Panc1 (cell line): ENCODE data around the gene KRTAP20-1. TPM values are rescaled to one million over a fixed set of nuclear protein-coding genes. Genes with fewer than 3 reads are reported as not detected.

ENCODE experiments used
- ATAC-seq: fragments of 200-7000 bp; cut with Tn5 transposase; 2 replicates; pipeline ENCODE4 v1.9.1; 2020; ENCODE audit warnings: mild to moderate bottlenecking, moderate library complexity
- BruUV-seq: library from RNA; stranded (reverse); fragments of 400-500 nt; replicated peaks from 2 replicates; lab custom pipeline; 2021; lab: Mats Ljungman, UMichigan
- CTCF ChIA-PET: fragments of 300-600 bp; sonication (Branson Sonifier 250); formaldehyde crosslinking; loops from one replicate; lab custom pipeline; 2022; ENCODE audit warnings: antibody characterized with exemption; lab: Charles Lee
- POLR2A ChIA-PET: fragments of 300-600 bp; sonication (Branson Sonifier 250); formaldehyde crosslinking; loops from one replicate; lab custom pipeline; 2022; ENCODE audit warnings: antibody characterized with exemption; lab: Charles Lee
- DNase-seq: peaks from one replicate; pipeline ENCODE4 v3.0.0-alpha.2; 2010; ENCODE audit warnings: low read depth, low spot score
- H3K27ac ChIP-seq: 2 replicates; pipeline ENCODE4 v1.5.1; 2011; ENCODE audit warnings: mild to moderate bottlenecking, low read length, inconsistent platforms
- H3K27me3 ChIP-seq: fragments of 200-500 bp; sonication (Bioruptor generic); 2 replicates; pipeline ENCODE4 v1.6.0; 2014; ENCODE audit warnings: low read length, inconsistent platforms; ENCODE audit not compliant: control insufficient read depth, insufficient read depth
- H3K36me3 ChIP-seq: fragments of 200-500 bp; sonication (Bioruptor generic); 2 replicates; pipeline ENCODE4 v1.5.1; 2014; ENCODE audit warnings: inconsistent platforms, mild to moderate bottlenecking, low read length, moderate library complexity; ENCODE audit not compliant: control insufficient read depth, insufficient read depth
- H3K4me1 ChIP-seq: 2 replicates; pipeline ENCODE4 v1.5.1; 2011; ENCODE audit warnings: inconsistent platforms, mild to moderate bottlenecking, low read length, moderate library complexity; ENCODE audit not compliant: control insufficient read depth, insufficient read depth
- H3K4me3 ChIP-seq, 2 experiments: 2 replicates each; pipeline ENCODE4 v1.5.1; 2011 to 2012; ENCODE audit warnings: low read depth in 2 of 2, low read length in 2 of 2, mild to moderate bottlenecking in 2 of 2, inconsistent platforms in 1 of 2, moderate library complexity in 1 of 2
- H3K9me3 ChIP-seq: fragments of 200-500 bp; sonication (Bioruptor generic); 2 replicates; pipeline ENCODE4 v1.5.1; 2014; ENCODE audit warnings: low read depth, mild to moderate bottlenecking, inconsistent platforms, low read length, moderate library complexity; ENCODE audit not compliant: control insufficient read depth, insufficient read depth
- POLR2AphosphoS5 ChIP-seq: IDR thresholded peaks from 2 replicates; pipeline ENCODE4 v1.6.1; 2012; ENCODE audit warnings: mild to moderate bottlenecking, low read depth, low read length, moderate library complexity
- SIN3A ChIP-seq: IDR thresholded peaks from 2 replicates; pipeline ENCODE4 v1.6.1; 2012; ENCODE audit warnings: low read depth, mild to moderate bottlenecking, low read length, moderate library complexity, borderline replicate concordance; ENCODE audit not compliant: insufficient read depth
- TCF7L2 ChIP-seq: IDR thresholded peaks from 2 replicates; pipeline ENCODE4 v1.6.1; 2011; ENCODE audit warnings: mild to moderate bottlenecking, low read depth, low read length, inconsistent platforms
- in situ Hi-C: cut with HindIII; loops from 2 replicates; pipeline ENCODE4 v1.10.0; 2016; ENCODE audit warnings: low sequenced_read_pairs, low pct_unique_long_range_greater_than_20kb
- intact Hi-C: fragments of 100-400 bp; cut with micrococcal nuclease; formaldehyde crosslinking; loops from one replicate; pipeline ENCODE4 v1.10.0; 2022; ENCODE audit not compliant: unreplicated experiment
- total RNA-seq: library from RNA; stranded (reverse); gene quantifications from one replicate; pipeline ENCODE4 v1.2.1, GENCODE V29; 2021; ENCODE audit not compliant: unreplicated experiment
- TF ChIP-seq, protein P1 (sequence below): fragments of 450-650 bp; IDR thresholded peaks from 2 replicates; pipeline ENCODE4 v1.5.1; 2017; ENCODE audit warnings: mild to moderate bottlenecking
- TF ChIP-seq, protein P2 (sequence below), 2 experiments: IDR thresholded peaks; 2 replicates each; pipeline ENCODE4 v1.6.1; 2011 to 2012; ENCODE audit warnings: low read depth in 2 of 2, control low read depth in 1 of 2, low read length in 1 of 2, mild to moderate bottlenecking in 1 of 2, moderate library complexity in 1 of 2; ENCODE audit not compliant: insufficient read depth in 1 of 2

The KRTAP20-1 gene
- total RNA-seq, 1 experiment from 2014 or later: not detected

DNA sequence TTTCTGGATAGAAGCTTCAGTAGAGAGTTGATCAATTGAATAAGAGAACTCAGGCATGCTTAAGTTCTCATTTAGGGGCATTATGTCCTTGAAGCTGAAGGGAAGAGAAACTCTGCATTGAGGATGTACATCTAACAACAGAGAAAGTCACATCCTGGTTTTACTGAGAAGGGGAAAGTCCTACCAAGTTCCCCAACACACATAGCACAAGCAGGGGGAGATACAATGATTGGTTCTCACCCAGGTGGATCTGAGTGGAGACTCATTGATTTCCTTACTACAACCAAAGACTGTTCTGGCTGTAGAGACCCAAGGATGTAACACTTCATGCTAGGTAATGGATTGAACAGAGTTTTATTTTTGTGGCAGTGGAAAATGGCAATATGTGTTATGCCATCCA is 1.0 kb upstream of the KRTAP20-1 start:
- POLR2A ChIA-PET: no interaction called here
- intact Hi-C loops (no loop called here), in situ Hi-C loops (no loop called here)
- Histone ChIP-seq H3K9me3 (no peaks in the 10 kb centered on the region), H3K36me3 (no peaks in the 10 kb centered on the region), H3K27ac (no peak overlapping the region), H3K27me3 (no peaks in the 10 kb centered on the region), H3K4me3 (no peak overlapping the region), H3K4me1 (no peaks in the 10 kb centered on the region)
- ATAC-seq: no peak
- BruUV-seq: no TSS peak
- no peak for TF ChIP-seq POLR2AphosphoS5
- TF ChIP-seq TCF7L2: no peak
- TF ChIP-seq SIN3A: no peak
- TF ChIP-seq, protein P1, sequence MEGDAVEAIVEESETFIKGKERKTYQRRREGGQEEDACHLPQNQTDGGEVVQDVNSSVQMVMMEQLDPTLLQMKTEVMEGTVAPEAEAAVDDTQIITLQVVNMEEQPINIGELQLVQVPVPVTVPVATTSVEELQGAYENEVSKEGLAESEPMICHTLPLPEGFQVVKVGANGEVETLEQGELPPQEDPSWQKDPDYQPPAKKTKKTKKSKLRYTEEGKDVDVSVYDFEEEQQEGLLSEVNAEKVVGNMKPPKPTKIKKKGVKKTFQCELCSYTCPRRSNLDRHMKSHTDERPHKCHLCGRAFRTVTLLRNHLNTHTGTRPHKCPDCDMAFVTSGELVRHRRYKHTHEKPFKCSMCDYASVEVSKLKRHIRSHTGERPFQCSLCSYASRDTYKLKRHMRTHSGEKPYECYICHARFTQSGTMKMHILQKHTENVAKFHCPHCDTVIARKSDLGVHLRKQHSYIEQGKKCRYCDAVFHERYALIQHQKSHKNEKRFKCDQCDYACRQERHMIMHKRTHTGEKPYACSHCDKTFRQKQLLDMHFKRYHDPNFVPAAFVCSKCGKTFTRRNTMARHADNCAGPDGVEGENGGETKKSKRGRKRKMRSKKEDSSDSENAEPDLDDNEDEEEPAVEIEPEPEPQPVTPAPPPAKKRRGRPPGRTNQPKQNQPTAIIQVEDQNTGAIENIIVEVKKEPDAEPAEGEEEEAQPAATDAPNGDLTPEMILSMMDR: no peak
- TF ChIP-seq, protein P2, sequence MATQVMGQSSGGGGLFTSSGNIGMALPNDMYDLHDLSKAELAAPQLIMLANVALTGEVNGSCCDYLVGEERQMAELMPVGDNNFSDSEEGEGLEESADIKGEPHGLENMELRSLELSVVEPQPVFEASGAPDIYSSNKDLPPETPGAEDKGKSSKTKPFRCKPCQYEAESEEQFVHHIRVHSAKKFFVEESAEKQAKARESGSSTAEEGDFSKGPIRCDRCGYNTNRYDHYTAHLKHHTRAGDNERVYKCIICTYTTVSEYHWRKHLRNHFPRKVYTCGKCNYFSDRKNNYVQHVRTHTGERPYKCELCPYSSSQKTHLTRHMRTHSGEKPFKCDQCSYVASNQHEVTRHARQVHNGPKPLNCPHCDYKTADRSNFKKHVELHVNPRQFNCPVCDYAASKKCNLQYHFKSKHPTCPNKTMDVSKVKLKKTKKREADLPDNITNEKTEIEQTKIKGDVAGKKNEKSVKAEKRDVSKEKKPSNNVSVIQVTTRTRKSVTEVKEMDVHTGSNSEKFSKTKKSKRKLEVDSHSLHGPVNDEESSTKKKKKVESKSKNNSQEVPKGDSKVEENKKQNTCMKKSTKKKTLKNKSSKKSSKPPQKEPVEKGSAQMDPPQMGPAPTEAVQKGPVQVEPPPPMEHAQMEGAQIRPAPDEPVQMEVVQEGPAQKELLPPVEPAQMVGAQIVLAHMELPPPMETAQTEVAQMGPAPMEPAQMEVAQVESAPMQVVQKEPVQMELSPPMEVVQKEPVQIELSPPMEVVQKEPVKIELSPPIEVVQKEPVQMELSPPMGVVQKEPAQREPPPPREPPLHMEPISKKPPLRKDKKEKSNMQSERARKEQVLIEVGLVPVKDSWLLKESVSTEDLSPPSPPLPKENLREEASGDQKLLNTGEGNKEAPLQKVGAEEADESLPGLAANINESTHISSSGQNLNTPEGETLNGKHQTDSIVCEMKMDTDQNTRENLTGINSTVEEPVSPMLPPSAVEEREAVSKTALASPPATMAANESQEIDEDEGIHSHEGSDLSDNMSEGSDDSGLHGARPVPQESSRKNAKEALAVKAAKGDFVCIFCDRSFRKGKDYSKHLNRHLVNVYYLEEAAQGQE (IDR thresholded peaks at IDR 0.05; ENCODE audit: insufficient read depth in 1 of 2, low read depth in 2 of 2, low read length in 1 of 2): no peak
- CTCF ChIA-PET: no interaction called here
- DNase-seq: no peak

GRCh38 chr21:30620080-30620479 is 3.9 kb downstream of the KRTAP20-1 start:
- no peak for ATAC-seq
- in situ Hi-C loops (no loop called here), intact Hi-C loops (no loop called here)
- Histone ChIP-seq H3K4me3 (no peak overlapping the region), H3K9me3 (no peaks in the 10 kb centered on the region), H3K27me3 (no peaks in the 10 kb centered on the region), H3K36me3 (no peaks in the 10 kb centered on the region), H3K27ac (no peak overlapping the region), H3K4me1 (no peaks in the 10 kb centered on the region)
- no TSS peak for BruUV-seq
- TF ChIP-seq, protein P1: no peak
- TF ChIP-seq, protein P2 (IDR thresholded peaks at IDR 0.05; ENCODE audit: insufficient read depth in 1 of 2, low read depth in 2 of 2, low read length in 1 of 2): no peak
- no peak for TF ChIP-seq SIN3A
- TF ChIP-seq TCF7L2: no peak
- TF ChIP-seq POLR2AphosphoS5: no peak
- CTCF ChIA-PET: no interaction called here
- POLR2A ChIA-PET: no interaction called here
- no peak for DNase-seq
